Stimulated activated CD4-positive, alpha-beta T cell treated with anti-CD3 and anti-CD28 coated beads, Interleukin-12 subunit alpha, Interleukin-12 subunit beta, amount 100 ng/mL, for 48 hours (primary cell): ENCODE results near the gene SLC25A21.
"Not testable (repeated sequence)": the region's sequence is repeated elsewhere in the genome, so short reads cannot be mapped to it uniquely, and the experiment has no call there.

Source experiments
- DNase-seq, 3 donors: peaks; one replicate each; pipeline ENCODE4 v3.0.0-alpha.2; 2020; ENCODE audit warnings: low read depth in 2 of 3, low spot score in 1 of 3

SLC25A21 gene

GRCh38 chr14:37090026-37090425 is 82.4 kb downstream of the SLC25A21 start:
- no peak for DNase-seq

DNA sequence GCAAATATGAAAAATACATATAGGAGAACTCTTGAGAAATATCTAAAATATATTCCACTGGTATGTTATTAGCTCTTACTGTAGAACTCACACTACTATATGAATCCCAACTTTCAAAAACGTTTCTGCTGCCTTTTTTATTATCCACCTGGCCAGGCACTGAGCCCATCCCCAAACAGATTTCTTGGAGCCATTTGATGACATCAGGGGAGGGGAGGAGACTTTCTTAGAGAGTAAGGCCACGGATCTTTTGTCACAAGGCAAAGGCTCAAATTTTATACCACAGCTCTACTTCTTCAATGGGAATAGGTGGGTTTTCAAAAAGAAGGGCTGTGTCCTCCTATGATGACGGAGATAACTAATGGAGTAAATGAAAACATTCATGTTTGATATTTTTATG is 83.0 kb downstream of the SLC25A21 start:
- no peak for DNase-seq

DNA sequence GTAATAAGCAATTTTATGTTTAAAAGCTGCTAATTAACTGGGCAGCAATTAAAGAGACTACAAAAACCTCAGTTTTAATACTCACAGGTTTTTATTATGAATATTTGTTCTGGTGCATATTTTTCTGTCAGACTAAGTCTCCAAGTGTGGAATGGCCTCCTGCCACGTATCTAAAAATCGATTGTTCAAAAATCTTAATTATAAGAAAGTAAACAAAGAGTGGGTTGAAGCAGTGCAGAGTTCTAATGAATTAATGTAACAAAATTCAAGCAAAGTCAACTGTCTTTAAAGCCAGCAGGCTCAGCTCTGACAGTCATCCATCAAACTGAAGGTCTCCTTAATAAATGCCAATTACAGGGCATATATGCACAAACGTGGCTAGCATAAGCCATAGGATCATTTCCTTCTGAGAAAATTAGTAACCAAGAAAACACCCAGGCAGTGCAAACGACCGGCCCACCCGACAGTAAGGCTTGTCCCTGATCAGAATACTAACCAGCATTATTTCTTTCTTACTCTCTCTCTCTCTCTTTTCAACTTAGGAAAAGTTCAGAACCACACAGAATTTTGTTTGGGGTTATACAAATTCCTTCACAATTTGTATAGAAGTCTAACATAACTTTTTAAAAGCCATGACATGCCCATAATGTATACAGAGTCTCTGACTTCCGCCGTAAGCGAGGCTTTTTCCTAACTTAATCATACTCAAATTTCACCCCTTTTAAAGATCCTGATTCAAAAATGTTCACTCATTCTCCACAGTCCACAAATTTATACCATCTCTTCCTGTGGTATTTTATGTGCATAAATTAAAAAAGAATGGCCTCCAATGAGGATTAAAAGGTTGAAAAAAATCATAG is 83.8 kb downstream of the SLC25A21 start:
- DNase-seq = no peak

DNA sequence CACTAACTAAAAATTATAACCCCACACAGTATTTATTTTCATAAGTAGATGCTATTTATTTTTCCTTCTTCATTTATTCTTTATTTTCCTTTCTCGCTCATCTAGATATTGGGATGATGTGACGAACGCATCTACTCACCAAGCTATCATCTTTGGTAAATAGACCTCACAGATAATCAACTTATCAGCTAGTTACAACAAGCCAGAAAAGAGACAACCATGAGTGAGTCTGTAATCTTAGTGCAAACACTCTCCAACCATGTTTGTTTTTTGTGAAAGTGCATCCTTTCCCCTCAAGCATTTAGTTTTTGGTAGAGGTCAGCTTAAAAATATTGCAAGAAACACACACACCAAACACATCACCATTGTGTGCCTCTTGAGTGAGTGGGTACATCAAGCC is 84.9 kb downstream of the SLC25A21 start:
- DNase-seq = no peak

- no peak for DNase-seq
Measured at GRCh38 chr14:37083599-37083998, 88.8 kb downstream of the SLC25A21 start.

DNA sequence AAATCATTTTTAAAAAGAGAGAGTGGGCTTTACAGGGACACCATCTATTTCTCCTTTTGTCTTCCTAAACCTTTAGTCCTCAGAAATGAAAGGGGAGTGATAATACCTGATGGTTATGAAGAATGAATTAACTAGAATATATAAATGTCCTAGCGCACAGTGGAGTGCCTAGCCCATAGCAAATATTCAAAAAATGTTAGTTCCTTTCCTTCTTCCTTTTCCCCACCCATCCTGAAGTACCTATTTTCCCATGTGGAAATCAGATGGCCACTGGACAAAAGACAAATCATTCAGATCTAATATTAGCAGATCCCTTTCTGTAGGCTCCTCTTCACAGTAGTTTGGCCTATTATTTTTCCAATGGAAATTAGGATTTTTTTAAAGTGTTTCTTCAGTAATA is 90.0 kb downstream of the SLC25A21 start:
- no peak for DNase-seq

DNA sequence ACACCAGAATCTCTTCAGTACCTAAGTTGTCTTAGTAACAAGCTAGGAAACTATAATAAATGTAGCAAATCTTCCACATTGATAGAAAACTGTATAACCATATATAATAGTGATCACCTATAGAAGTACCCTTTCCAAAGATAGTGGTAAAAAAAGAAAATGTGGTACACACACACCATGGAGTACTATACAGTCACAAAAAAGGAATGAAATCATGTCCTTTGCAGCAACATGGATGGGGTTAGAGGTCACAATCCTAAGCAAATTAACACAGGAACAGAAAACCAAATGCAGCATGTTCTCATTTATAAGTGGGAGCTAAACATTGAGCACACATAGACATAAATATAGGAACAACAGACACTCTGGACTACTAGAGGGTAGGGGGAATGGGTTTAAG is 90.5 kb downstream of the SLC25A21 start:
- no peak for DNase-seq

- DNase-seq = no peak
Measured at GRCh38 chr14:37081218-37081617, 91.2 kb downstream of the SLC25A21 start.

DNA sequence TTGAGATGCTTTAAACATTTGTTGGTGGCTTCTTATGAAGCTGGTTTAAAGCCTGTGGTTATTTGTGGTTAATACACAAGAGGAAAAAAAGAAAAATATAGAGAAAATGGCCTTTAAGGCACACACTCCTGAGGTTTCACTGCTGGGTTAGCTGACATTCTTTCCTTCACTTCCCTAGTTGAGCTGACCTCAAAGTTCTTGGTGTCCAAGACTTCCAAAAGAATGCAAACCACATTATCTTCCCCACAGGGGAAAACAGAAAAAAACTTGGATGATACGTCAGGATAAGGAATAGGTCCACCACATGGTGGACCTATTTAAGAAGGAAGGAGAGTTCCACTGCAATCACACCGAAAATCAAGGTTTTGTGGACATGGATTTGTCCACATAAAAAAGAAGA is 94.3 kb downstream of the SLC25A21 start:
- DNase-seq = no peak

DNA sequence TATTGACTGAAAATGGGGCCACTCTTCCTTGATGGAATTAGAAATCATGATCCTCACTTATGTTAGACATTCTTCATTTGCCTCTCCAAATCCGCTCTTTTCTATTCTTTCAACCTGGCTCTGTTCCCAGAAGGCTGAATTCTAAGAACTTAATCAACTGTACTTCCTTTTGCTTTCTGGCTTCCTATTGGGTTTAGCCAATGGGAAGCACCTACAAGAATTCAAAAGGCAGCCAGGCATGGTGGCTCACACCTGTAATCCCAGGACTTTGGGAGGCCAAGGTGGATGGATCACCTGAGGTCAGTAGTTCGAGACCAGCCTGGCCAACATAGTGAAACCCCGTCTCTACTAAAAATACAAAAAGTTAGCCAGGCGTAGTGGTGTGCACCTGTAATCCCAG is 98.1 kb downstream of the SLC25A21 start:
- DNase-seq = not testable (repeated sequence)

- DNase-seq = no peak
Measured at GRCh38 chr14:37063467-37064240, 108.8 kb downstream of the SLC25A21 start.

GRCh38 chr14:37062191-37062803 is 110.1 kb downstream of the SLC25A21 start:
- DNase-seq = no peak

- DNase-seq = no peak
Measured at GRCh38 chr14:37061697-37062096, 110.7 kb downstream of the SLC25A21 start.

GRCh38 chr14:37060496-37061260 is 111.7 kb downstream of the SLC25A21 start:
- DNase-seq = no peak

DNA sequence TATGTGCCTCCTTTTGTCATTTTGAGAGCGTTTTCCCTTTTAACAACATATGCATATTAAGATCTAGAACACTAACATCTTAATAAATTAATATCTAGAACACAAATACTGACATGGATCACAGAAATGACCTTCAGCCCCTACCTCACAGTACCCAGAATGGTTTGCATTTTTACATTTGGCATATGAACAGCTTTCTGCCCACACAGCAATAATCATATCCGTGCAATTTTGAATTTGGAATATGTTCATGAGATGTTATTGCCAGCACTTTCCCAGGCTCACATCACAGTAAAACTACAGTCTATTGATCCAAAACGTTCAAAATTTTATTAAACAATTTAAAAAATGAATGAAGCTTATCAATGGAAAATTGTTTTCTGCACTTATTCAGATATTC is 114.6 kb downstream of the SLC25A21 start:
- DNase-seq = no peak

DNA sequence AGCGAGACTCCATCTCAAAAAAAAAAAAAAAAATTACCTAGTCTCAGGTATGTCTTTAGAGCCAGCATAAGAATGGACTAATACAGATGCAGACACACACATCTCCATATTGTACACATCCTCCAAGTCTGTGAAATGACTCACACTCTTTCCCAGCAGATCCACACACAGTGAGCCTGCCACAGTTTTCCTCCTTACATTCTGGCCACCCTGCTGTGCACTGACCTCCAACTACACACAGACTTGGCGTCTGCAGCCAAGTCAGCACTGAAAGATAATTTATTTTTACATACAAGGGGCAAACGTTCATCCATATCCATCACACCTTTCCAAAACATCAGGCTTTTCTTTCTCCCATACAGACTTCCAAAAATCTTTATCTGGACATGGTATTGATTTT is 115.9 kb downstream of the SLC25A21 start:
- DNase-seq = no peak

DNA sequence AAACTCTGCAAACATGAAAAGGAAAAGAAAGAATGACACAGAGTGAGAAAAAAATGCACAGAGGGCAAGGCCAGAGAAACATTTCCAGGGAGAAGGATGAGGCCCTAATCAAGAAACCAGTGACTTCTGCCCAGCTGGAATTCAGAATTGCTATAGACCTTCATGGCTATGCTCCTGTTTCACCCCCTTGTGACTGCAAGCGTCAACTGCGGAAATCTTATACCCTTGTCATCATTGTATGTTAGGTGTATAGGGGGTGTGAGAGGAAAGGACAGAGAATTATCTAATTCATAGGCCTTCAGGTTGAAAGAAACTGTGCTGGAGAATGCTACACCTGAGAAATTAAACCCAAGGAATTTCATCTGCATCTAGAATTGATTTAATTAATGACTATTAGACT is 117.5 kb downstream of the SLC25A21 start:
- no peak for DNase-seq

- no peak for DNase-seq
Measured at GRCh38 chr14:37054144-37054543, 118.3 kb downstream of the SLC25A21 start.

DNA sequence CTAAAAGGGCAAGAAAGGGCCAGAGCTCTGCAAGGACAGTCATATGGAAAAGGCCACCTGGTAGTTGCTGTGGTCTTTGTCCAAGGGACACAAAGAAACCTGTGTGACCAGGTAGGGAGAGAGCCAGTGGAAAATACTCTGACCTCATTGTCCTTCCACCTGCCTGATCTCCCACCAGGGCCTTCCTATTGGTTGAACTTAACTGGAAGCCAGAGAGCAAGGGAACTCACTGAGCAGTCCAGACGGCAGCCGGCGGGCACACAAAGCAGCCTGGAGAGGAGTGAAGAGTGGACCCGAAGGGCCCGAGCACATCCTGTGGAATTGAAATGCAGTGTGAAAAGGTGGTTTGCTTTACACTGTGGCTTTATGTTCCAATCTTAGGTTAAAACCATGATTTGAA is 120.7 kb downstream of the SLC25A21 start:
- DNase-seq = no peak

DNA sequence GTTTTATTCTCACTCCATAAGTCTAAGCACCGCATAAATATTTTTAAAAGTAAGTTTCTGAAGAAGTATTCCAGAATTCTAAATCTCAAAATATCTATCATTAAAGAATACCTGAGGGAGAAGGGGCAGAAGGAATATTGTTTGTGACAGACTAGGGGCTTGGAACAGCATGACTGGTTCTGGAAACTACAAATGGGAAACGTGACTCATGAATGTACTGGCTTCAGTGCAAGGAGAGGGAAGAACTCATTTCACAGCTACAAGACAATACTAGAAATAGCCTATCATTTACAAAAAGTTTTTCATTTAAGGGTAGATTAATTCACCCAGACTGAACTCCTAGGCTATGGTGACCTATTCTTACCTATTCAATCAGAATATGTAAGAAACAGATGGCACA is 121.3 kb downstream of the SLC25A21 start:
- no peak for DNase-seq

- no peak for DNase-seq
Measured at GRCh38 chr14:37048666-37049071, 123.7 kb downstream of the SLC25A21 start.
